ENCODE data around the gene WDR12.

- TF ChIP-seq EZH2 (IDR thresholded peaks at IDR 0.05; ENCODE audit: borderline replicate concordance, low read length) = no peak
- no peak for TF ChIP-seq CTCF (IDR thresholded peaks at IDR 0.05; ENCODE audit: low read length)
These were observed 62.7 kb downstream of the WDR12 start for GRCh38 chr2:202848813-202849212.
